Liver (tissue), 9 donors: ENCODE measurements around the gene GGA1. TPM values are rescaled to one million over a fixed set of nuclear protein-coding genes. Genes with fewer than 3 reads are reported as not detected.

Experiments
- DNase-seq: peaks from one replicate; pipeline ENCODE4 v3.0.0-alpha.2; 2017; ENCODE audit warnings: low spot score
- H3K27ac ChIP-seq, 2 donors: one replicate each; pipeline ENCODE4 v1.7.0; 2013; ENCODE audit warnings: inconsistent platforms in 2 of 2, low read length in 2 of 2, control low read depth in 1 of 2, low read depth in 1 of 2, mild to moderate bottlenecking in 1 of 2
- H3K27me3 ChIP-seq, 4 donors: one replicate each; pipeline versions ENCODE4 v1.6.1 to v1.7.0; 2013; ENCODE audit warnings: low read length in 3 of 4, inconsistent platforms in 1 of 4, mild to moderate bottlenecking in 1 of 4, moderate library complexity in 1 of 4; ENCODE audit not compliant: control insufficient read depth in 4 of 4, insufficient read depth in 4 of 4
- H3K36me3 ChIP-seq, 4 donors: one replicate each; pipeline versions ENCODE4 v1.6.1 to v1.7.0; 2013; ENCODE audit warnings: low read length in 3 of 4, mild to moderate bottlenecking in 3 of 4, low read depth in 1 of 4, moderate library complexity in 1 of 4; ENCODE audit not compliant: control insufficient read depth in 4 of 4, insufficient read depth in 3 of 4
- H3K4me1 ChIP-seq, 4 donors: one replicate each; pipeline versions ENCODE4 v1.6.1 to v1.7.0; 2013; ENCODE audit warnings: low read length in 3 of 4, mild to moderate bottlenecking in 3 of 4, moderate library complexity in 1 of 4; ENCODE audit not compliant: control insufficient read depth in 4 of 4, insufficient read depth in 4 of 4
- H3K4me3 ChIP-seq, 3 donors: one replicate each; pipeline versions ENCODE4 v1.6.1 to v1.7.0; 2013; ENCODE audit warnings: low read length in 3 of 3, control low read depth in 1 of 3, low read depth in 1 of 3, mild to moderate bottlenecking in 1 of 3
- H3K9ac ChIP-seq, 2 donors: one replicate each; pipeline ENCODE4 v1.7.0; 2013; ENCODE audit warnings: low read length in 2 of 2, mild to moderate bottlenecking in 2 of 2, moderate library complexity in 2 of 2, control low read depth in 1 of 2, low read depth in 1 of 2
- H3K9me3 ChIP-seq, 4 donors: one replicate each; pipeline versions ENCODE4 v1.6.1 to v1.7.0; 2013; ENCODE audit warnings: low read length in 3 of 4; ENCODE audit not compliant: control insufficient read depth in 4 of 4
- ATF3 ChIP-seq: IDR thresholded peaks from 2 replicates; pipeline ENCODE4 v1.6.1; 2016; ENCODE audit warnings: antibody characterized with exemption
- CTCF ChIP-seq: fragments of 150-350 bp; IDR thresholded peaks from 2 replicates; pipeline ENCODE4 v1.5.1; 2017; ENCODE audit warnings: improper control_type of control experiment, low read depth, low read length; ENCODE audit not compliant: missing input control
- EGR1 ChIP-seq, 2 donors: IDR thresholded peaks; 2 replicates each; pipeline ENCODE4 v1.6.1; 2016 to 2018; ENCODE audit warnings: antibody characterized with exemption in 2 of 2, low read depth in 2 of 2
- FOXA1 ChIP-seq: IDR thresholded peaks from 2 replicates; pipeline ENCODE4 v1.6.1; 2016; ENCODE audit warnings: antibody characterized with exemption
- FOXA2 ChIP-seq: IDR thresholded peaks from 2 replicates; pipeline ENCODE4 v1.6.1; 2016; ENCODE audit warnings: antibody characterized with exemption
- GABPA ChIP-seq, 2 donors: IDR thresholded peaks in 1 of 2; conservative IDR thresholded peaks in 1 of 2; 2 replicates each; pipeline ENCODE4 v1.6.1; 2016; ENCODE audit warnings: antibody characterized with exemption in 2 of 2, mild to moderate bottlenecking in 1 of 2, moderate library complexity in 1 of 2
- HNF4A ChIP-seq, 2 donors: conservative IDR thresholded peaks; 2 replicates each; pipeline ENCODE4 v1.6.1; 2016; ENCODE audit warnings: antibody characterized with exemption in 2 of 2, mild to moderate bottlenecking in 2 of 2
- HNF4G ChIP-seq: IDR thresholded peaks from 2 replicates; pipeline ENCODE4 v1.6.1; 2016; ENCODE audit warnings: antibody characterized with exemption
- JUND ChIP-seq, 2 donors: IDR thresholded peaks; 2 replicates each; pipeline ENCODE4 v1.6.1; 2016; ENCODE audit warnings: antibody characterized with exemption in 2 of 2
- MAX ChIP-seq: IDR thresholded peaks from 2 replicates; pipeline ENCODE4 v1.6.1; 2016; ENCODE audit warnings: antibody characterized with exemption
- NR2F2 ChIP-seq: IDR thresholded peaks from 2 replicates; pipeline ENCODE4 v1.6.1; 2016; ENCODE audit warnings: antibody characterized with exemption
- RAD21 ChIP-seq, 2 donors: IDR thresholded peaks; 2 replicates each; pipeline ENCODE4 v1.6.1; 2016; ENCODE audit warnings: antibody characterized with exemption in 2 of 2, mild to moderate bottlenecking in 2 of 2
- REST ChIP-seq: IDR thresholded peaks from 2 replicates; pipeline ENCODE4 v1.6.1; 2016; ENCODE audit warnings: antibody characterized with exemption, mild to moderate bottlenecking
- RXRA ChIP-seq, 2 donors: IDR thresholded peaks; 2 replicates each; pipeline ENCODE4 v1.6.1; 2017 to 2018; ENCODE audit warnings: antibody characterized with exemption in 2 of 2, mild to moderate bottlenecking in 1 of 2
- SP1 ChIP-seq: IDR thresholded peaks from 2 replicates; pipeline ENCODE4 v1.6.1; 2018; ENCODE audit warnings: antibody characterized with exemption, mild to moderate bottlenecking
- TAF1 ChIP-seq: conservative IDR thresholded peaks from 2 replicates; pipeline ENCODE4 v1.6.1; 2016; ENCODE audit warnings: antibody characterized with exemption, mild to moderate bottlenecking
- YY1 ChIP-seq: IDR thresholded peaks from 2 replicates; pipeline ENCODE4 v1.6.1; 2016; ENCODE audit warnings: antibody characterized with exemption, mild to moderate bottlenecking
- ZBTB33 ChIP-seq: IDR thresholded peaks from 2 replicates; pipeline ENCODE4 v1.6.1; 2016; ENCODE audit warnings: antibody characterized with exemption
- WGBS: extraction: QIAGEN DNeasy Blood & Tissue Kit; methylation state at CpG from one replicate; pipeline ENCODE4 v1.1.7; 2013; 5-methylcytosine and 5-hydroxymethylcytosine counted together
- polyA plus RNA-seq, 2 donors: library from polyadenylated mRNA; stranded (reverse) in 1 of 2; unstranded in 1 of 2; fragments of 200-250 nt in 1 of 2; fragments of >200 nt in 1 of 2; fragmentation: Nextera tagmentation in 1 of 2; extraction: Ambion mirVana in 1 of 2; gene quantifications; one replicate each; pipeline versions ENCODE4 v1.2.1 to v1.2.3, GENCODE V29; 2013 to 2015
- total RNA-seq, 2 donors: library from RNA; depleted of rRNA; stranded (reverse); fragments of >200 nt; gene quantifications; one replicate each; pipeline ENCODE4 v1.2.3, GENCODE V29; 2014
- donor health status: healthy.
- donor health status: healthy.
- donor health status: healthy.
- donor health status: healthy.
- donor health status: healthy.

Gene GGA1
- total and polyA plus RNA-seq, 4 donors = 15.1 to 26.4 (median 17.8) TPM

- Histone ChIP-seq H3K4me3 (no peak overlapping the region), H3K4me1 (peaks cover 10 to 29% (median 23%) of the 10 kb centered on the region in 4 donors), H3K9ac (no peak overlapping the region), H3K27ac (no peak overlapping the region), H3K36me3 (no peaks in the 10 kb centered on the region), H3K9me3 (no peaks in the 10 kb centered on the region), H3K27me3 (no peaks in the 10 kb centered on the region)
- 81% methylated on average over 11 of the region's 11 CpGs for WGBS
- no peak for DNase-seq
- no peak for TF ChIP-seq ATF3
- TF ChIP-seq FOXA1 = no peak
- TF ChIP-seq SP1 = no peak
- no peak for TF ChIP-seq YY1
- TF ChIP-seq ZBTB33 = no peak
- TF ChIP-seq HNF4G = no peak
- no peak for TF ChIP-seq EGR1 (IDR thresholded peaks at IDR 0.05; ENCODE audit: low read depth in 2 of 2)
- no peak for TF ChIP-seq CTCF
- TF ChIP-seq TAF1 = no peak
Observed at GRCh38 chr22:37672920-37673455, 64.4 kb downstream of the GGA1 start.

GRCh38 chr22:37674248-37674647 lies 65.6 kb downstream of the GGA1 start:
- peaks cover 10 to 31% (median 23%) of the 10 kb centered on the region in 4 donors for H3K4me1 ChIP-seq
- H3K4me3 ChIP-seq = no peak overlapping the region
- no peaks in the 10 kb centered on the region for H3K9me3 ChIP-seq
- 88% methylated on average over 12 of the region's 12 CpGs for WGBS
- H3K27me3 ChIP-seq = no peaks in the 10 kb centered on the region
- H3K27ac ChIP-seq = no peak overlapping the region
- H3K9ac ChIP-seq = no peak overlapping the region
- DNase-seq = no peak
- H3K36me3 ChIP-seq = no peaks in the 10 kb centered on the region
- TF ChIP-seq ZBTB33 (no peak), YY1 (no peak), HNF4G (no peak), GABPA (IDR thresholded peaks at IDR 0.05 in 1 of 2, conservative IDR thresholded peaks at IDR 0.05 in 1 of 2) (no peak), MAX (no peak), ATF3 (no peak), FOXA2 (no peak), FOXA1 (no peak), NR2F2 (no peak), JUND (IDR thresholded peaks at IDR 0.05) (no peak), CTCF (no peak), RXRA (IDR thresholded peaks at IDR 0.05) (no peak), TAF1 (no peak), HNF4A (conservative IDR thresholded peaks at IDR 0.05) (no peak), EGR1 (IDR thresholded peaks at IDR 0.05; ENCODE audit: low read depth in 2 of 2) (no peak), RAD21 (IDR thresholded peaks at IDR 0.05) (no peak), REST (no peak), SP1 (no peak)
